IPS-NIHi11 (cell line): Measurements from ENCODE around the gene SRC.
A peak's percentile ranks its signal among the peaks of the same experiment; 100 is the strongest.

ENCODE experiments used
- DNase-seq: peaks from one replicate; pipeline ENCODE4 v3.0.0; 2012; ENCODE audit warnings: mixed read lengths, low spot score

SRC gene

GRCh38 chr20:37395921-37396415, 50.0 kb downstream of the SRC start:
- peak; percentile 76 for DNase-seq

GRCh38 chr20:37396416-37397075, 50.6 kb downstream of the SRC start:
- peak; percentile 83 for DNase-seq

- DNase-seq = no peak
These were observed 51.4 kb downstream of the SRC start for GRCh38 chr20:37397076-37397953.

GRCh38 chr20:37397954-37398749, 52.2 kb downstream of the SRC start:
- no peak for DNase-seq

- no peak for DNase-seq
These were observed 53.0 kb downstream of the SRC start for GRCh38 chr20:37398750-37399621.

GRCh38 chr20:37401282-37401929, 55.5 kb downstream of the SRC start:
- no peak for DNase-seq

GRCh38 chr20:37401930-37402675, 56.2 kb downstream of the SRC start:
- DNase-seq = no peak

GRCh38 chr20:37403107-37404033, 57.4 kb downstream of the SRC start:
- DNase-seq = no peak

- no peak for DNase-seq
These were observed 58.5 kb downstream of the SRC start for GRCh38 chr20:37404461-37404890.

- DNase-seq = no peak
These were observed 59.5 kb downstream of the SRC start for GRCh38 chr20:37405351-37405897.

GRCh38 chr20:37406010-37406998, 60.4 kb downstream of the SRC start:
- peak; percentile 92 for DNase-seq

- DNase-seq = no peak
These were observed 61.2 kb downstream of the SRC start for GRCh38 chr20:37407019-37407566.

- no peak for DNase-seq
These were observed 61.6 kb downstream of the SRC start for GRCh38 chr20:37407573-37408002.

GRCh38 chr20:37408302-37409193, 62.6 kb downstream of the SRC start:
- DNase-seq = no peak

- no peak for DNase-seq
These were observed 65.7 kb downstream of the SRC start for GRCh38 chr20:37411408-37412219.
